Liver (tissue), 3 donors: ENCODE results near the gene KRTAP12-1.
"Not testable (repeated sequence)": the region's sequence is repeated elsewhere in the genome, so short reads cannot be mapped to it uniquely, and the experiment has no call there.

Source experiments
- CTCF ChIP-seq: fragments of 150-350 bp; IDR thresholded peaks from 2 replicates; pipeline ENCODE4 v1.5.1; 2017; ENCODE audit warnings: improper control_type of control experiment, low read depth, low read length; ENCODE audit not compliant: missing input control
- TAF1 ChIP-seq: conservative IDR thresholded peaks from 2 replicates; pipeline ENCODE4 v1.6.1; 2016; ENCODE audit warnings: antibody characterized with exemption, mild to moderate bottlenecking
- donor health status: healthy.
- donor health status: healthy.

GRCh38 chr21:44637851-44638348 lies 44.1 kb downstream of the KRTAP12-1 start:
- TF ChIP-seq CTCF, TAF1: not testable (repeated sequence)
